NCI-H226 (cell line): ENCODE measurements around the gene SMAD1.
"Not testable (repeated sequence)": the region's sequence is repeated elsewhere in the genome, so short reads cannot be mapped to it uniquely, and the experiment has no call there.

ENCODE experiments used
- DNase-seq: peaks from one replicate; pipeline ENCODE4 v3.0.0-alpha.2; 2015

Gene SMAD1

GRCh38 chr4:145566086-145566708, 84.5 kb downstream of the SMAD1 start:
- DNase-seq, result no peak

- DNase-seq, result no peak
Measured at GRCh38 chr4:145566768-145567167, 85.1 kb downstream of the SMAD1 start.

DNA sequence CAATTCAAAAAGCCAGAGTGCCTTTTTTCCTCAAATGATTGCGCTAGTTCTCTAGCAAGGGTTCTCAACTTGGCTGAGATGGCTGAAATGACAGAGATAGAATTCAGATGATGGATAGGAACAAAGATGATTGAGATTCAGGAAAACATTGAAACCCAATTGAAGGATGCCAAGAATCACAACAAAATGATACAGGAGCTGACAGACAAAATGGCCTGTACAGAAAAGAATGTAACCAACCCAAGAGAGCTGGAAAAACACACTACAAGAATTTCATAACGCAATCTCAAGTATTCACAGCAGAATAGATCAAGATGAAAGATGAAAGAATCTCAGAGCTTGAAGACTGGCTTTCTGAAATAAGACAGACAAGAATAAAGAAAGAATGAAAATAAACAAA, 85.9 kb downstream of the SMAD1 start:
- DNase-seq, result no peak

- not testable (repeated sequence) for DNase-seq
Measured at GRCh38 chr4:145574546-145574945, 92.9 kb downstream of the SMAD1 start.

DNA sequence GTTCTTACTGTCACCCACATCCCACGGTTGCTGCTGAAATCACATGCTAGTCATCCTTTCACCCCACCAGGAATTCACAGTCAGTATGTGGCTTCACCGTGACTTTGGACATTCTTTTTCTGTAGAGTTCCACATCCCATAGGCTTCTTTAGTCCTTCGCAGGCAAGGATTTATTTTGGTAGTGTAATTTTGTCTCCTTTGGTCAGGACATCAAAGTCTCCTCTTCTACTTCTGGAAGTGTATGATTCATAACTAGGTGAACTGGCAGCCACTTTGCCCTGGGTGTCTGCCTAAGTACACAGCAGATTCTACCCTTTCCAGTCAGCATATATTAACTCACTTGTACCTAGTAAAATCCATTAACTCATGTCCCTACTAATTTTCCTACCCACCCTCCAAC, 99.3 kb downstream of the SMAD1 start:
- no peak for DNase-seq

- peak; percentile 52 for DNase-seq
Measured at GRCh38 chr4:145583191-145584055, 101.8 kb downstream of the SMAD1 start.

- DNase-seq, result no peak
Measured at GRCh38 chr4:145587088-145587754, 105.6 kb downstream of the SMAD1 start.

DNA sequence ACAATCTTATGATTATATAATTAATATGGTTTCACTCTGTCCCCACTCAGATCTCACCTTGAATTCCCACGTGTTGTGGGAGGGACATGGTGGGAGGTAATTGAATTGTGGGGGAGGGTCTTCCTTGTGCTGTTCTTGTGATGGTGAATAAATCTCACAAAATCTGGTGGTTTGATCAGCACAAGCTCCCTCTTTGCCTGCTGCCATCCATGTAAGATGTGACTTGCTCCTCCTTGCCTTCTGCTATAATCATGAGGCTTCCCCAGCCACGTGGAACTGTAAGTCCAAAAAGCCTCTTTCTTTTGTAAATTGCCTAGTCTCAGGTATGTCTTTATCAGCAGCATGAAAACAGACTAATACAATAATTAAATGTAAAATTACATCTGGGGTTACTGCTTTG, 107.7 kb downstream of the SMAD1 start:
- DNase-seq, result not testable (repeated sequence)

DNA sequence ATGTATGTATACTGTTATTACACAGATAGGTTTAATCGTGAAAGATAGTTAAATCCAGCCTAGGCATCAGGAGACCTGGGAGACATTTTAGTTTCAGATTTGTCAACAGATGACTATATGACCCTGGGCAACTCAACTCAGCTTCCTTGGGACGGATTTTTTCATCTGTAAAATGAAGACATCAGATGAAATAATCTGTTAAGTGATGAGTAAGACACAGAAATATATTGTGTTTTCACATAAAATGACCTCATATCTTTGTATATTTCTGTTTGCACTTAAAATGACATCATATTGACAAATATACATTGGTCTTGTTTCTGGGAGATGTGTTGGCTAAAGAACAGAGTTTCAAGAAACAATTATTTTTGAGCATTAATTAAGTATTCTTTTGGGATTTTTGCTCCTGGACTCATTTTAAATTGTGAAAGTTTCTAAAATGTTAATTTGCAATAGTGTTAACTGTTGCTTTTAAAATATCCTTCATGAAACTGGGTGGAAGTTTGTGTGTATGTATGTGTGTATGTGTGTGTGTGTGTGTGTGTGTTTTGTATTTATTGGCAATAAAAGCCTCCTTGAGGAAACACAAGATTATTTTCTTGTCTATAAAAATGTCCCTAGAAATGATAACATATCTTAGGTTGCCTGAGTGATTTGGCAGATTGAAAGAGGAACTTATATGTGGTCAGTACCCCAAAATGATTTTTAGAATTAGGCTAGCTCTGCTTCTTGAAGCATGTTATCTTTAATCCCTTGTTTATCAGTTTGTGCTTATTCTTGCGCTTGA, 108.5 kb downstream of the SMAD1 start:
- no peak for DNase-seq

GRCh38 chr4:145602129-145602760, 120.6 kb downstream of the SMAD1 start:
- no peak for DNase-seq

DNA sequence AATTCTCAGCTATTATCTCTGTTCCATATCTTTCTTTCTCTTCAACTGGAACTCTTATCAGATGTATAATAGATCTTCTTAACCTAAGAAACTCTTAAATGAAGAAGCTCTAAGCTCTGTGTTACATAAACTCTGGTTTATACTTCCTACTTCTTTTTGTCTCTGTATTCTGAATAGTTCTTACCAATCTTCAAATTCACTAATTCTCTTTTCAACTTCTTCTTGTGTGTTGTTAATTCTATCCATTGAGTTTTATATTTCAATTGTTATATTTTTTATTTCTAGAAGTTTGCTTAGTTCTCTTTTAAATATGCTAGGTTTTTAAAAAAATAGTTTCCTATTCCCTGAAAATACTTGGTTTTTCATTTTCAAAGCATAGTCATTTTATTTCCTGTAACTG, 124.3 kb downstream of the SMAD1 start:
- DNase-seq, result no peak
